Sigmoid colon (tissue), 7 donors: ENCODE data around the gene GNAQ. TPM values are rescaled to one million over a fixed set of nuclear protein-coding genes. Genes with fewer than 3 reads are reported as not detected.

Source experiments
- DNase-seq: peaks from one replicate; pipeline ENCODE4 v3.0.0-alpha.2; 2019
- H3K27ac ChIP-seq, 4 donors: fragments of 200-600 bp; sonication (generic); one replicate each; pipeline ENCODE4 v1.5.1; 2016 to 2019; ENCODE audit warnings: mild to moderate bottlenecking in 1 of 4
- H3K27me3 ChIP-seq, 3 donors: fragments of 200-600 bp; sonication (generic); one replicate each; pipeline ENCODE4 v1.5.1; 2019; ENCODE audit warnings: mild to moderate bottlenecking in 1 of 3
- H3K36me3 ChIP-seq, 4 donors: fragments of 200-600 bp; sonication (generic); one replicate each; pipeline ENCODE4 v1.5.1; 2016 to 2019
- H3K4me1 ChIP-seq, 4 donors: fragments of 200-600 bp; sonication (generic); one replicate each; pipeline ENCODE4 v1.5.1; 2017 to 2019
- H3K4me3 ChIP-seq, 4 donors: fragments of 200-600 bp; sonication (generic); one replicate each; pipeline ENCODE4 v1.5.1; 2017 to 2019; ENCODE audit warnings: mild to moderate bottlenecking in 2 of 4, moderate library complexity in 1 of 4
- H3K9me3 ChIP-seq, 4 donors: fragments of 200-600 bp in 3 of 4; sonication (generic) in 3 of 4; one replicate each; pipeline versions ENCODE4 v1.5.1 to v1.6.1; 2013 to 2019
- CTCF ChIP-seq, 4 experiments: fragments of 450-650 bp in 3 of 4; fragments of 200-600 bp in 1 of 4; IDR thresholded peaks; one replicate each; pipeline ENCODE4 v1.5.1; 2016 to 2019; ENCODE audit warnings: antibody characterized with exemption in 4 of 4, mild to moderate bottlenecking in 3 of 4, moderate library complexity in 2 of 4
- EP300 ChIP-seq, 4 donors: sonication (generic); formaldehyde crosslinking; IDR thresholded peaks; one replicate each; pipeline ENCODE4 v1.6.1; 2017; ENCODE audit warnings: antibody characterized with exemption in 4 of 4
- POLR2A ChIP-seq, 2 donors: fragments of 450-650 bp; IDR thresholded peaks; one replicate each; pipeline ENCODE4 v1.6.1; 2016; ENCODE audit warnings: antibody characterized with exemption in 2 of 2, mild to moderate bottlenecking in 2 of 2, moderate library complexity in 2 of 2
- POLR2AphosphoS5 ChIP-seq, 4 donors: sonication (generic); formaldehyde crosslinking; IDR thresholded peaks; one replicate each; pipeline ENCODE4 v1.6.1; 2017; ENCODE audit warnings: antibody characterized with exemption in 4 of 4
- WGBS, 2 donors: extraction: QIAGEN DNeasy Blood & Tissue Kit; methylation state at CpG; one replicate each; pipeline ENCODE4 v1.1.7; 2013; 5-methylcytosine and 5-hydroxymethylcytosine counted together
- intact Hi-C: fragments of 100-400 bp; cut with DNase I; formaldehyde crosslinking; loops from one replicate; pipeline ENCODE4 v1.15.1; 2023
- polyA plus RNA-seq, 3 donors: library from polyadenylated mRNA; stranded (reverse); fragments of 200-250 nt; gene quantifications; one replicate each; pipeline ENCODE4 v1.2.3, GENCODE V29; 2013
- total RNA-seq, 4 donors: library from RNA; depleted of rRNA; stranded (reverse); fragments of >200 nt; gene quantifications; one replicate each; pipeline ENCODE4 v1.1.0, GENCODE V29; 2016
- donor health status: healthy with polysubstance abuse.
- donor health status: Bipolar disorder and iron deficiency.
- donor health status: healthy.

The GNAQ gene
- total and polyA plus RNA-seq, 7 donors: 21.6 to 79.2 (median 49.5) TPM

GRCh38 chr9:77848897-77849296 is 182.7 kb downstream of the GNAQ start:
- H3K27me3 ChIP-seq: no peaks in the 10 kb centered on the region
- peaks cover 0 to 60% (median 39%) of the 10 kb centered on the region in 4 donors for H3K4me1 ChIP-seq
- TF ChIP-seq CTCF (IDR thresholded peaks at IDR 0.05) (no peak), POLR2AphosphoS5 (IDR thresholded peaks at IDR 0.05) (peak; percentile 48 to 81 (median 58)), EP300 (IDR thresholded peaks at IDR 0.05) (peak in 1 of 4 donors; percentile 3)
- intact Hi-C loops: loop anchor here (5.0 kb wide), 1 partner anchor 178 kb away; no protein-coding TSS in a partner anchor
- H3K4me3 ChIP-seq: no peak overlapping the region
- H3K27ac ChIP-seq: peak overlapping the region; percentile 45 to 74 (median 62)
- H3K9me3 ChIP-seq: no peaks in the 10 kb centered on the region
- no peaks in the 10 kb centered on the region for H3K36me3 ChIP-seq
- WGBS, 2 donors: 78 to 87% methylated on average over 6 of the region's 6 CpGs
- peak; percentile 92 for DNase-seq

- H3K4me3 ChIP-seq: no peak overlapping the region
- no peaks in the 10 kb centered on the region for H3K9me3 ChIP-seq
- WGBS, 2 donors: 90 to 92% methylated on average over 2 of the region's 2 CpGs
- TF ChIP-seq EP300 (IDR thresholded peaks at IDR 0.05) (no peak), POLR2A (IDR thresholded peaks at IDR 0.05) (no peak), CTCF (IDR thresholded peaks at IDR 0.05) (no peak), POLR2AphosphoS5 (IDR thresholded peaks at IDR 0.05) (no peak)
- intact Hi-C loops: loop anchor here (5.0 kb wide), 1 partner anchor 179 kb away; no protein-coding TSS in a partner anchor
- peak overlapping the region; percentile 45 to 74 (median 62) for H3K27ac ChIP-seq
- H3K36me3 ChIP-seq: no peaks in the 10 kb centered on the region
- H3K4me1 ChIP-seq: peaks cover 0 to 60% (median 39%) of the 10 kb centered on the region in 4 donors
- no peaks in the 10 kb centered on the region for H3K27me3 ChIP-seq
- no peak for DNase-seq
Measured at GRCh38 chr9:77848404-77848803, 183.2 kb downstream of the GNAQ start.

GRCh38 chr9:77847626-77848025 is 184.0 kb downstream of the GNAQ start:
- TF ChIP-seq EP300 (IDR thresholded peaks at IDR 0.05) (no peak), CTCF (IDR thresholded peaks at IDR 0.05) (no peak), POLR2AphosphoS5 (IDR thresholded peaks at IDR 0.05) (no peak), POLR2A (IDR thresholded peaks at IDR 0.05) (no peak)
- H3K4me1 ChIP-seq: peaks cover 0 to 60% (median 38%) of the 10 kb centered on the region in 4 donors

GRCh38 chr9:77847059-77847499 is 184.5 kb downstream of the GNAQ start:
- peaks cover 0 to 58% (median 36%) of the 10 kb centered on the region in 4 donors for H3K4me1 ChIP-seq
- WGBS, 2 donors: 66 to 74% methylated on average over 8 of the region's 8 CpGs
- no peak for TF ChIP-seq EP300 (IDR thresholded peaks at IDR 0.05)
- TF ChIP-seq POLR2A (IDR thresholded peaks at IDR 0.05): no peak
- TF ChIP-seq POLR2AphosphoS5 (IDR thresholded peaks at IDR 0.05): peak in 1 of 4 donors; percentile 11
- H3K4me3 ChIP-seq: no peak overlapping the region
- H3K27ac ChIP-seq: peak overlapping the region in 3 of 4 donors; percentile 32 to 74 (median 70)
- H3K9me3 ChIP-seq: no peaks in the 10 kb centered on the region
- intact Hi-C loops: loop anchor here (5.0 kb wide), 1 partner anchor 180 kb away; no protein-coding TSS in a partner anchor
- no peaks in the 10 kb centered on the region for H3K36me3 ChIP-seq
- DNase-seq: no peak
- no peaks in the 10 kb centered on the region for H3K27me3 ChIP-seq

More at GRCh38 chr9:77847626-77848025, 184.0 kb downstream of the GNAQ start:
- DNase-seq: no peak
- peak overlapping the region in 3 of 4 donors; percentile 45 to 74 (median 70) for H3K27ac ChIP-seq
- 78 to 88% methylated on average over 2 of the region's 2 CpGs for WGBS, 2 donors
- no peak overlapping the region for H3K4me3 ChIP-seq
- H3K9me3 ChIP-seq: no peaks in the 10 kb centered on the region
- no peaks in the 10 kb centered on the region for H3K27me3 ChIP-seq
- H3K36me3 ChIP-seq: no peaks in the 10 kb centered on the region
- intact Hi-C loops: loop anchor here (5.0 kb wide), 1 partner anchor 180 kb away; no protein-coding TSS in a partner anchor

- TF ChIP-seq EP300 (IDR thresholded peaks at IDR 0.05): no peak
- no peak for TF ChIP-seq CTCF (IDR thresholded peaks at IDR 0.05)
- no peak for TF ChIP-seq POLR2AphosphoS5 (IDR thresholded peaks at IDR 0.05)
- no peak for TF ChIP-seq POLR2A (IDR thresholded peaks at IDR 0.05)
- Histone ChIP-seq H3K27me3 (no peaks in the 10 kb centered on the region), H3K36me3 (no peaks in the 10 kb centered on the region), H3K27ac (no peak overlapping the region), H3K9me3 (no peaks in the 10 kb centered on the region), H3K4me3 (no peak overlapping the region), H3K4me1 (peaks cover 0 to 75% (median 43%) of the 10 kb centered on the region in 4 donors)
- intact Hi-C loops: no loop called here
- WGBS, 2 donors: 95 to 96% methylated on average over 4 of the region's 4 CpGs
- no peak for DNase-seq
Measured at GRCh38 chr9:77844415-77844814, 187.2 kb downstream of the GNAQ start.
